Neutrophil (primary cell): ENCODE results near the gene MAPRE3.

Experiments
- H3K27ac ChIP-seq: fragments of 200-600 bp; sonication (generic); 2 replicates; pipeline ENCODE4 v1.5.1; 2016; ENCODE audit warnings: mild to moderate bottlenecking, moderate library complexity
- H3K27me3 ChIP-seq: fragments of 200-600 bp; sonication (generic); 2 replicates; pipeline ENCODE4 v1.6.0; 2016; ENCODE audit warnings: mild to moderate bottlenecking
- H3K36me3 ChIP-seq: fragments of 200-600 bp; sonication (generic); 2 replicates; pipeline ENCODE4 v1.5.1; 2017
- H3K4me1 ChIP-seq, 2 experiments: fragments of 200-600 bp in 1 of 2; sonication (generic) in 1 of 2; 1 replicate in 1 of 2; 2 replicates in 1 of 2; pipeline versions ENCODE4 v1.5.1 to v1.6.1; 2013 to 2016; ENCODE audit warnings: low read depth in 1 of 2, low read length in 1 of 2, mild to moderate bottlenecking in 1 of 2, moderate library complexity in 1 of 2; ENCODE audit not compliant: control insufficient read depth in 1 of 2, insufficient read depth in 1 of 2
- H3K4me3 ChIP-seq, 2 experiments: fragments of 200-600 bp in 1 of 2; sonication (generic) in 1 of 2; 1 replicate in 1 of 2; 2 replicates in 1 of 2; pipeline ENCODE4 v1.5.1; 2013 to 2016; ENCODE audit warnings: low read depth in 1 of 2, low read length in 1 of 2, mild to moderate bottlenecking in 1 of 2, moderate library complexity in 1 of 2
- H3K9me3 ChIP-seq: fragments of 200-600 bp; sonication (generic); 2 replicates; pipeline ENCODE4 v1.5.1; 2016
- CTCF ChIP-seq: fragments of 200-600 bp; sonication (generic); IDR thresholded peaks from 2 replicates; pipeline ENCODE4 v1.5.1; 2016; ENCODE audit warnings: antibody characterized with exemption

Gene MAPRE3

GRCh38 chr2:27021253-27022049 lies 51.0 kb downstream of the MAPRE3 start:
- peaks cover 12% of the 10 kb centered on the region for H3K36me3 ChIP-seq
- no peak overlapping the region for H3K27ac ChIP-seq
- H3K9me3 ChIP-seq = no peaks in the 10 kb centered on the region
- H3K4me3 ChIP-seq = no peak overlapping the region
- no peaks in the 10 kb centered on the region for H3K4me1 ChIP-seq
- TF ChIP-seq CTCF = no peak
- H3K27me3 ChIP-seq = no peaks in the 10 kb centered on the region

- TF ChIP-seq CTCF = no peak
- Histone ChIP-seq H3K27ac (no peak overlapping the region), H3K27me3 (no peaks in the 10 kb centered on the region), H3K9me3 (no peaks in the 10 kb centered on the region), H3K36me3 (peaks cover 18% of the 10 kb centered on the region), H3K4me3 (no peak overlapping the region), H3K4me1 (no peaks in the 10 kb centered on the region)
Observed at GRCh38 chr2:27023740-27024139, 53.3 kb downstream of the MAPRE3 start.

GRCh38 chr2:27024188-27024587 lies 53.8 kb downstream of the MAPRE3 start:
- Histone ChIP-seq H3K4me3 (no peak overlapping the region), H3K27me3 (no peaks in the 10 kb centered on the region), H3K9me3 (no peaks in the 10 kb centered on the region), H3K4me1 (no peaks in the 10 kb centered on the region), H3K36me3 (peaks cover 18% of the 10 kb centered on the region), H3K27ac (no peak overlapping the region)
- no peak for TF ChIP-seq CTCF

- Histone ChIP-seq H3K9me3 (no peaks in the 10 kb centered on the region), H3K4me1 (no peaks in the 10 kb centered on the region), H3K36me3 (peaks cover 18% of the 10 kb centered on the region), H3K4me3 (no peak overlapping the region), H3K27me3 (no peaks in the 10 kb centered on the region), H3K27ac (no peak overlapping the region)
- TF ChIP-seq CTCF = no peak
Observed at GRCh38 chr2:27024812-27025211, 54.4 kb downstream of the MAPRE3 start.

GRCh38 chr2:27025281-27025800 lies 54.9 kb downstream of the MAPRE3 start:
- Histone ChIP-seq H3K27ac (no peak overlapping the region), H3K36me3 (peaks cover 18% of the 10 kb centered on the region), H3K27me3 (no peaks in the 10 kb centered on the region), H3K9me3 (no peaks in the 10 kb centered on the region), H3K4me1 (no peaks in the 10 kb centered on the region), H3K4me3 (no peak overlapping the region)
- TF ChIP-seq CTCF = no peak
